OCI-LY3 (cell line): ENCODE data around the gene CDC42EP1.

ENCODE experiments used
- H2AFZ ChIP-seq: fragments of 200-600, 300-600 bp; shearing (Covaris generic); 2 replicates; pipeline ENCODE4 v1.6.0; 2014; ENCODE audit warnings: antibody characterized with exemption, low read depth, low read length
- H3K27ac ChIP-seq: fragments of 200-600, 300-600 bp; sonication (generic); 2 replicates; pipeline ENCODE4 v1.5.1; 2014; ENCODE audit warnings: mild to moderate bottlenecking, low read length, moderate library complexity, mixed read lengths
- H3K27me3 ChIP-seq: fragments of 200-600, 300-600 bp; sonication (generic); 2 replicates; pipeline ENCODE4 v1.6.1; 2014; ENCODE audit warnings: low read depth, low read length, mixed read lengths
- H3K36me3 ChIP-seq: fragments of 200-600, 300-600 bp; sonication (generic); replicated peaks from 2 replicates; pipeline ENCODE3; 2014; ENCODE audit warnings: low read depth, low read length, mixed read lengths
- H3K4me1 ChIP-seq: fragments of 300-600, 200-600 bp; sonication (generic); 2 replicates; pipeline ENCODE4 v1.6.1; 2014; ENCODE audit warnings: low read length, mixed read lengths
- H3K4me2 ChIP-seq: fragments of 200-600, 300-600 bp; sonication (generic); 2 replicates; pipeline ENCODE4 v1.6.1; 2014; ENCODE audit warnings: low read length, mixed read lengths
- H3K4me3 ChIP-seq: fragments of 300-600, 200-600 bp; sonication (generic); 2 replicates; pipeline ENCODE4 v1.5.1; 2014; ENCODE audit warnings: antibody characterized with exemption, mild to moderate bottlenecking, low read length, moderate library complexity
- H3K79me2 ChIP-seq: fragments of 300-600, 200-600 bp; shearing (Covaris generic); 2 replicates; pipeline ENCODE4 v1.6.1; 2014; ENCODE audit warnings: mild to moderate bottlenecking, low read length, mixed read lengths
- H3K9ac ChIP-seq: fragments of 300-600, 200-600 bp; shearing (Covaris generic); 2 replicates; pipeline ENCODE4 v1.6.0; 2014; ENCODE audit warnings: mild to moderate bottlenecking, low read length, moderate library complexity
- H3K9me3 ChIP-seq: fragments of 200-600, 300-600 bp; shearing (Covaris generic); 2 replicates; pipeline ENCODE4 v1.6.1; 2014; ENCODE audit warnings: low read length, mixed read lengths; ENCODE audit not compliant: insufficient read depth
- H4K20me1 ChIP-seq: fragments of 200-600, 300-600 bp; sonication (generic); 2 replicates; pipeline ENCODE4 v1.6.1; 2016; ENCODE audit warnings: low read length, mixed read lengths; ENCODE audit not compliant: insufficient read depth
- EZH2phosphoT487 ChIP-seq: fragments of 200-600 bp; shearing (Covaris generic); IDR thresholded peaks from 2 replicates; pipeline ENCODE4 v1.6.1; 2018; ENCODE audit warnings: antibody characterized with exemption, mixed run types, low read depth
- TF ChIP-seq, protein P1 (sequence below): fragments of 200-600, 300-600 bp; sonication (generic); IDR thresholded peaks from 2 replicates; pipeline ENCODE4 v1.5.1; 2014; ENCODE audit warnings: antibody characterized with exemption, low read length, low read depth

CDC42EP1 gene

DNA sequence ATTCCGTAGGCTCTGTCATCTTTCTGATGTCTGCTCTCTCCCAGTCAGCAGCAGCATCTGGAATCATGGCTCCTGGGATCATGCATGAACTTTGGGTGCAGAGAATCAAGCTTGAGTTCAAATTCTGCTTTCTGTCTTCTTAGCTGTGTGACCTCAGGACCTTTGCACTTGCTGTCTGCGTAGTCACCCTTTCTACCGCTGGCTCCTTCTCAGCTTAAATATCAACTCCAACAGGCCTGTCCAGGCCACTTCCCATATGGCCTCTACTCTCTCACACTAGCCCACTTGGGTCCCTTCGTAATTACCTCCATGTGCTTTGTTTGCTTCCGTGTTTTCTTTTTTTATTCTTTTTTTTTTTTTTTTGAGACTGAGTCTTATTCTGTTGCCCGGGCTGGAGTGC, 43.8 kb downstream of the CDC42EP1 start:
- Histone ChIP-seq H3K27me3 (peaks cover 24% of the 10 kb centered on the region), H3K4me1 (peaks cover 7% of the 10 kb centered on the region), H2AFZ (no peak overlapping the region), H3K27ac (no peak overlapping the region), H3K4me2 (no peak overlapping the region), H3K4me3 (no peak overlapping the region), H3K79me2 (peaks cover 3% of the 10 kb centered on the region), H3K36me3 (no peaks in the 10 kb centered on the region), H3K9ac (no peak overlapping the region), H3K9me3 (no peaks in the 10 kb centered on the region), H4K20me1 (no peaks in the 10 kb centered on the region)
- TF ChIP-seq, protein P1, sequence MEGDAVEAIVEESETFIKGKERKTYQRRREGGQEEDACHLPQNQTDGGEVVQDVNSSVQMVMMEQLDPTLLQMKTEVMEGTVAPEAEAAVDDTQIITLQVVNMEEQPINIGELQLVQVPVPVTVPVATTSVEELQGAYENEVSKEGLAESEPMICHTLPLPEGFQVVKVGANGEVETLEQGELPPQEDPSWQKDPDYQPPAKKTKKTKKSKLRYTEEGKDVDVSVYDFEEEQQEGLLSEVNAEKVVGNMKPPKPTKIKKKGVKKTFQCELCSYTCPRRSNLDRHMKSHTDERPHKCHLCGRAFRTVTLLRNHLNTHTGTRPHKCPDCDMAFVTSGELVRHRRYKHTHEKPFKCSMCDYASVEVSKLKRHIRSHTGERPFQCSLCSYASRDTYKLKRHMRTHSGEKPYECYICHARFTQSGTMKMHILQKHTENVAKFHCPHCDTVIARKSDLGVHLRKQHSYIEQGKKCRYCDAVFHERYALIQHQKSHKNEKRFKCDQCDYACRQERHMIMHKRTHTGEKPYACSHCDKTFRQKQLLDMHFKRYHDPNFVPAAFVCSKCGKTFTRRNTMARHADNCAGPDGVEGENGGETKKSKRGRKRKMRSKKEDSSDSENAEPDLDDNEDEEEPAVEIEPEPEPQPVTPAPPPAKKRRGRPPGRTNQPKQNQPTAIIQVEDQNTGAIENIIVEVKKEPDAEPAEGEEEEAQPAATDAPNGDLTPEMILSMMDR = no peak
- TF ChIP-seq EZH2phosphoT487 = no peak

DNA sequence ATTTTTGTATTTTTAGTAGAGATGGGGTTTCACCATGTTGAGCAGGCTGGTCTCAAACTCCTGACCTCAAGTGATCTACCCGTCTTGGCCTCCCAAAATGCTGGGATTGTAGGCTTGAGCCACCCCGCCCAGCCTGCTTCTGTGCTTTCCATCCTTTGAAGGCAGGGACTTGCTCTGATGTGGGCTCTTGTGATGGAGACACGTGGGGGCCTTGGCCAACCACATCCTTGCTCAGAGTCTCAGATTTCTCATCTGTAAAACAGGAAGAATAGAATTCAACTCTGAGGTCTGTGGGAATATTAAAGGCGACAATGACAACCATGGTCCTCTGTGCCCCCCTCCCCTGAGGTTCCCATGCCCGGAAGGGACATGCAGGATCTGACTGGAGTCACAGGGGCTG, 44.6 kb downstream of the CDC42EP1 start:
- no peak overlapping the region for H3K9ac ChIP-seq
- no peak overlapping the region for H2AFZ ChIP-seq
- peaks cover 11% of the 10 kb centered on the region for H3K79me2 ChIP-seq
- no peaks in the 10 kb centered on the region for H3K36me3 ChIP-seq
- H3K27me3 ChIP-seq = peaks cover 24% of the 10 kb centered on the region
- no peaks in the 10 kb centered on the region for H3K9me3 ChIP-seq
- TF ChIP-seq, protein P1 = no peak
- no peak for TF ChIP-seq EZH2phosphoT487
- peaks cover 7% of the 10 kb centered on the region for H3K4me1 ChIP-seq
- H3K27ac ChIP-seq = no peak overlapping the region
- H4K20me1 ChIP-seq = no peaks in the 10 kb centered on the region
- no peak overlapping the region for H3K4me3 ChIP-seq
- no peak overlapping the region for H3K4me2 ChIP-seq

DNA sequence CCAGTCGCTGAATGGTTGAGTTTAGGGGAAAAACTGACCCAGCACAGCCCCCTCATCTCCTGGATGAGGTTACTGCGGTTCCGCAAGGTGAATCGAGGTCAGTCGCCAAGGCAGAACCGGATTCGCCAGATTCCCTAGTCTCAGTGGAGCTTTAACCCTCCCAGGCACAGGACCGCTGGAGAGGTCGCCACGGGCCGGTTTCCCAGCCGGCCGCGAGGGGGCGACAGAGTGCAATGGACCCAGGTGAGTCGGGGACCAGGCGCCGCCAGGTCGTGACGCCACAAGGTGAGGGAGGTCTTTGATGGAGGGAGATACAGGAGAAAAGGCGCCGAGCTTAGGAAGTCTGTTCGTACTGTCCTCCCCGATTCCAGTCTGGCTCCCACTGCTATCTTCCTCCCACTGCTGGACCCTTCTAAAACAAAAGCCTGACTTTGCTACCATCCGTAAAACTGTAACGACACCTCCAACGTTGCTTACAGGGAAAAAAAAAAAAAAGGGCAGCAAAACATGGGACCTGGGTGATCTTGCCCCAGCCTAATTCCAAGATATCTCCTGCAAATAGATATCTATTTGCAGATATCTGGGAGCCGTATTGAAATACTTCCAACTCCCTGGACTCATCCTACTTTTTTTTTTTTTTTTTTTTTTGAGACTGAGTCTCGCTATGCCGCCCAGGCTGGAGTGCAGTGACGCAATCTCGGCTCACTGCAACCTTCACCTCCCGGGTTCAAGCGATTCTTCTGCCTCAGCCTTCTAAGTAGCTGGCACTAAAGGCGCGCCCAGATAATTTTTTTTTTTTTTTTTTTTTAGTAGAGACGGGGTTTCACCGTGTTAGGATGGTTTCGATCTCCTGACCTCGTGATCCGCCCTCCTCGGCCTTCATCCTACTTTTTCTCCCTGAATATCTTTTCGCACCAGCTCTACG, 47.0 kb downstream of the CDC42EP1 start:
- peaks cover 12% of the 10 kb centered on the region for H3K27me3 ChIP-seq
- H2AFZ ChIP-seq = peak overlapping the region; percentile 98
- no peaks in the 10 kb centered on the region for H3K9me3 ChIP-seq
- H3K4me2 ChIP-seq = peak overlapping the region; percentile 86
- peaks cover 30% of the 10 kb centered on the region for H3K79me2 ChIP-seq
- H3K4me1 ChIP-seq = peaks cover 13% of the 10 kb centered on the region
- H4K20me1 ChIP-seq = no peaks in the 10 kb centered on the region
- H3K9ac ChIP-seq = peak overlapping the region; percentile 87
- peaks cover 6% of the 10 kb centered on the region for H3K36me3 ChIP-seq
- peak overlapping the region; percentile 89 for H3K27ac ChIP-seq
- TF ChIP-seq, protein P1 = peak; percentile 98
- no peak for TF ChIP-seq EZH2phosphoT487
- H3K4me3 ChIP-seq = peak overlapping the region; percentile 80

DNA sequence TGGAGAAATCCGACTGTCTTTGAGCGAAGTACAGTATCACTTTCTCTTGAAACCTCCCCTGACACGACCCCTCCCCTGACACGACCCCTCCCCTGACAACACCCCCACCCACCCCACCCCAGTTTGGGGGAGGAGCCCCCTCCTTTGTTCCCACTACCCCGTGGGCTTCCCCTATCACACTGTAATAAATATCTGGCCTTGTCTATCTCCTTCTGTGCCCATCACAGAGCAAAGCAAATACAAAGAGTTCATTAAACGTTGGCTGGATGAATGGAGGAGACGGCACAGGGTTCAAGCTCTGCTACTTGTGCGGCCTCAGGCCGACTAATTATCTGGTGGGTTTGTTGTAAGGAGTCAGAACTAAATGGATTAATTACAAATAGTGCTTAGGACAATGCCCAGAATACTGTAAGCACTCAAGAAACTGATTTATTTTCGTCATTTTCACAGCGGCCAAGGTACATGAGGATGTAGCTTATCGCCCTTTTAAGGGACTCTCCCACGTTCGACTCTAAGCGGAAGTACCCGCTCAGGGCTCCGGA, 47.7 kb downstream of the CDC42EP1 start:
- H2AFZ ChIP-seq = peak overlapping the region; percentile 73
- H4K20me1 ChIP-seq = no peaks in the 10 kb centered on the region
- peaks cover 34% of the 10 kb centered on the region for H3K79me2 ChIP-seq
- H3K4me1 ChIP-seq = peaks cover 13% of the 10 kb centered on the region
- H3K9me3 ChIP-seq = no peaks in the 10 kb centered on the region
- peak overlapping the region; percentile 86 for H3K4me2 ChIP-seq
- peak overlapping the region; percentile 87 for H3K9ac ChIP-seq
- peak overlapping the region; percentile 89 for H3K27ac ChIP-seq
- H3K4me3 ChIP-seq = peak overlapping the region; percentile 80
- H3K36me3 ChIP-seq = peaks cover 9% of the 10 kb centered on the region
- TF ChIP-seq EZH2phosphoT487 = no peak
- TF ChIP-seq, protein P1 = no peak
- peaks cover 12% of the 10 kb centered on the region for H3K27me3 ChIP-seq
